HepG2 (cell line): ENCODE measurements around the gene CD80. TPM values are rescaled to one million over a fixed set of nuclear protein-coding genes. Genes with fewer than 3 reads are reported as not detected.

ENCODE experiments used
- ATAC-seq: fragments of 200-7000 bp; cut with Tn5 transposase; 3 replicates; pipeline ENCODE4 v1.9.1; 2020; ENCODE audit warnings: mild to moderate bottlenecking, moderate library complexity
- BruUV-seq: library from RNA; stranded (reverse); fragments of 400-500 nt; replicated peaks from 2 replicates; lab custom pipeline; 2021; lab: Mats Ljungman, UMichigan
- CTCF ChIA-PET: fragments of 300-600 bp; formaldehyde crosslinking; extraction: SDS; loops from one replicate; lab custom pipeline; 2021; ENCODE audit warnings: low total read pairs, inconsistent platforms, low intra/inter-chr PET ratio; lab: Yijun Ruan, JAX
- POLR2A ChIA-PET: fragments of 350-600 bp; sonication (Branson Sonifier 250); formaldehyde crosslinking; loops from one replicate; lab custom pipeline; 2020; ENCODE audit warnings: antibody characterized with exemption, inconsistent platforms; lab: Yijun Ruan, JAX
- DNase-seq: peaks from one replicate; pipeline ENCODE4 v3.0.0-alpha.2; 2015; ENCODE audit warnings: low spot score
- FAIRE-seq: peaks from 3 replicates; lab custom pipeline; 2011; peaks lifted over from hg19 to GRCh38; lab: Jason Lieb, UNC
- H2AFZ ChIP-seq: one replicate; pipeline ENCODE4 v1.6.1; 2011; ENCODE audit warnings: low read length, inconsistent platforms
- H3K27ac ChIP-seq: fragments of 300-600 bp; 3 replicates; pipeline ENCODE4 v1.8.0; 2011; ENCODE audit warnings: mixed run types, mild to moderate bottlenecking, mixed read lengths, low read length, inconsistent platforms; ENCODE audit not compliant: insufficient read depth; ENCODE audit errors: extremely low read length
- H3K27me3 ChIP-seq, 2 experiments: fragments of 200-600 bp in 1 of 2; 2 replicates in 1 of 2; 3 replicates in 1 of 2; pipeline versions ENCODE4 v1.6.0 to v1.8.0; 2011; ENCODE audit warnings: low read length in 2 of 2, mild to moderate bottlenecking in 2 of 2, moderate library complexity in 2 of 2, inconsistent platforms in 1 of 2; ENCODE audit not compliant: insufficient read depth in 2 of 2, control insufficient read depth in 1 of 2
- H3K36me3 ChIP-seq, 2 experiments: fragments of 200-600 bp in 1 of 2; replicated peaks in 1 of 2; 2 replicates in 1 of 2; 3 replicates in 1 of 2; pipeline versions ENCODE4 v1.5.1 to v1.8.0; 2011; ENCODE audit warnings: low read length in 2 of 2, inconsistent platforms in 1 of 2; ENCODE audit not compliant: insufficient read depth in 2 of 2, control insufficient read depth in 1 of 2
- H3K4me1 ChIP-seq: 2 replicates; pipeline ENCODE4 v1.5.1; 2012; ENCODE audit warnings: low read length, inconsistent platforms; ENCODE audit not compliant: insufficient read depth
- H3K4me2 ChIP-seq: 2 replicates; pipeline ENCODE4 v1.6.0; 2011; ENCODE audit warnings: low read depth, low read length, inconsistent platforms
- H3K4me3 ChIP-seq, 3 experiments: fragments of 200-600 bp in 1 of 3; sonication (generic), shearing (Covaris generic) in 1 of 3; replicated peaks in 1 of 3; 2 replicates each; pipeline ENCODE4 v1.5.1; 2011 to 2016; ENCODE audit warnings: low read length in 3 of 3, inconsistent platforms in 2 of 3, low read depth in 2 of 3, mild to moderate bottlenecking in 2 of 3, control low read depth in 1 of 3, mixed read lengths in 1 of 3; ENCODE audit not compliant: insufficient read depth in 1 of 3
- H3K79me2 ChIP-seq: one replicate; pipeline ENCODE4 v1.6.1; 2011; ENCODE audit warnings: low read length, inconsistent platforms; ENCODE audit not compliant: insufficient read depth
- H3K9ac ChIP-seq: 2 replicates; pipeline ENCODE4 v1.6.0; 2011; ENCODE audit warnings: mild to moderate bottlenecking, low read depth, low read length, inconsistent platforms; ENCODE audit not compliant: insufficient read depth
- H3K9me3 ChIP-seq: 2 replicates; pipeline ENCODE4 v1.5.1; 2012; ENCODE audit warnings: mild to moderate bottlenecking, low read length
- H4K20me1 ChIP-seq: 2 replicates; pipeline ENCODE4 v1.6.0; 2011; ENCODE audit warnings: inconsistent platforms, mild to moderate bottlenecking, low read length, moderate library complexity; ENCODE audit not compliant: insufficient read depth
- ARID4A ChIP-seq: sonication (generic); formaldehyde crosslinking; IDR thresholded peaks from 2 replicates; pipeline ENCODE4 v1.5.0; 2020; ENCODE audit warnings: mild to moderate bottlenecking, missing genetic modification reagents, borderline replicate concordance
- CTCF ChIP-seq: sonication (generic); formaldehyde crosslinking; IDR thresholded peaks from 2 replicates; pipeline ENCODE4 v1.5.0; 2020; ENCODE audit warnings: mild to moderate bottlenecking, missing genetic modification reagents, moderate library complexity
- WGBS: methylation state at CpG from one replicate; pipeline ENCODE4 v1.1.6; 2017; ENCODE audit warnings: low lambda C conversion rate; 5-methylcytosine and 5-hydroxymethylcytosine counted together
- in situ Hi-C: cut with HindIII; loops from 2 replicates; pipeline ENCODE4 v1.10.0; 2017; ENCODE audit warnings: low pct_unique_long_range_greater_than_20kb; ENCODE audit not compliant: extremely low pct_ligation_motif_present
- intact Hi-C: fragments of 100-400 bp; cut with micrococcal nuclease; formaldehyde crosslinking; loops from one replicate; pipeline ENCODE4 v1.10.0; 2022; ENCODE audit not compliant: unreplicated experiment
- polyA plus RNA-seq, 8 experiments: library from polyadenylated mRNA; depleted of rRNA in 3 of 8; stranded (reverse) in 7 of 8; unstranded in 1 of 8; fragments of >200 nt; fragmentation: Illumina TruSeq in 4 of 8; extraction: Trizol in 4 of 8; gene quantifications; 2 replicates each; pipeline versions ENCODE4 v1.2.1 to v1.2.3, GENCODE V29; 2011 to 2016; ENCODE audit warnings: low read depth in 4 of 8, missing spikeins in 1 of 8, mixed read lengths in 1 of 8; ENCODE audit not compliant: insufficient read depth in 1 of 8
- total RNA-seq, 5 experiments: library from RNA; depleted of rRNA; stranded (reverse); fragments of >200 nt; fragmentation: Illumina TruSeq; extraction: Trizol; gene quantifications; 2 replicates each; pipeline ENCODE4 v1.2.3, GENCODE V29; 2016; ENCODE audit warnings: low read depth in 1 of 5

CD80 gene
- total and polyA plus RNA-seq, 2 of the 13 experiments (the other 11 are each of a cell fraction or from before 2014, with no cell fraction given), result not detected

GRCh38 chr3:119550192-119550910 lies 9.1 kb downstream of the CD80 start:
- no peak for DNase-seq
- ChIA-PET CTCF (no interaction called here), POLR2A (no interaction called here)
- BruUV-seq, result no TSS peak
- intact Hi-C loops (no loop called here), in situ Hi-C loops (no loop called here)
- H4K20me1 ChIP-seq, result no peaks in the 10 kb centered on the region
- no peak overlapping the region for H3K9ac ChIP-seq
- H3K36me3 ChIP-seq, result no peaks in the 10 kb centered on the region
- ATAC-seq, result no peak
- no peak overlapping the region for H3K4me2 ChIP-seq
- no peaks in the 10 kb centered on the region for H3K79me2 ChIP-seq
- H2AFZ ChIP-seq, result no peak overlapping the region
- peaks cover 0 to 6% of the 10 kb centered on the region in 2 experiments; a peak in 2 of 5 replicates for H3K27me3 ChIP-seq
- H3K27ac ChIP-seq, result no peak overlapping the region
- no peak overlapping the region for H3K4me3 ChIP-seq
- no peak for FAIRE-seq
- no peaks in the 10 kb centered on the region for H3K9me3 ChIP-seq
- 0 out of 2 replicates have a peak, but pooled peaks have one; percentile 5 for TF ChIP-seq CTCF (CRISPR knock-in tag)
- TF ChIP-seq ARID4A (CRISPR knock-in tag), result no peak
- WGBS, result 38% methylated on average over 9 of the region's 9 CpGs
- H3K4me1 ChIP-seq, result no peaks in the 10 kb centered on the region
